ENCODE measurements around the gene SLC7A14. TPM values are rescaled to one million over a fixed set of nuclear protein-coding genes. Genes with fewer than 3 reads are reported as not detected.
A peak's percentile ranks its signal among the peaks of the same experiment; 100 is the strongest.

SLC7A14 gene
- not detected for polyA plus RNA-seq (2013, experiment 1 of 4)
- 0.02 TPM for polyA plus RNA-seq (2013, experiment 2 of 4)
- 0.05 TPM for polyA plus RNA-seq (2013, experiment 3 of 4)
- not detected for polyA plus RNA-seq (2013, experiment 4 of 4)

GRCh38 chr3:170585937-170586310 lies at the start of gene SLC7A14:
SLC7A14 (minus strand) TSS chr3:170586075; CDS start chr3:170526936, 59,139 bp downstream.
- no peaks in the 10 kb centered on the region for H3K9me3 ChIP-seq (ENCODE audit: control insufficient read depth, low read length)
- H3K4me3 ChIP-seq (ENCODE audit: insufficient read depth, low read depth, low read length) = peak within 1 kb of the TSS; percentile 43
- H3K27me3 ChIP-seq (ENCODE audit: control insufficient read depth, insufficient read depth, low read length, poor library complexity, severe bottlenecking) = peaks cover 52% of the 10 kb centered on the region
- H3K27ac ChIP-seq (ENCODE audit: insufficient read depth, low read depth, low read length, poor library complexity, severe bottlenecking) = no peak within 1 kb of the TSS
- no peaks in the 10 kb centered on the region for H3K4me1 ChIP-seq (ENCODE audit: control insufficient read depth, insufficient read depth, low read length)
- H3K36me3 ChIP-seq (ENCODE audit: control insufficient read depth, insufficient read depth, low read length) = no peaks in the 10 kb centered on the region
- WGBS, 2 experiments = 6% methylated on average over 12 of the region's 12 CpGs

- peaks cover 42% of the 10 kb centered on the region for H3K4me1 ChIP-seq (ENCODE audit: control insufficient read depth, insufficient read depth, low read length)
- WGBS, 2 experiments = 47 to 51% methylated on average over 2 of the region's 2 CpGs
- no peaks in the 10 kb centered on the region for H3K9me3 ChIP-seq (ENCODE audit: control insufficient read depth, low read length)
- no peak overlapping the region for H3K27ac ChIP-seq (ENCODE audit: insufficient read depth, low read depth, low read length, poor library complexity, severe bottlenecking)
- no peaks in the 10 kb centered on the region for H3K36me3 ChIP-seq (ENCODE audit: control insufficient read depth, insufficient read depth, low read length)
- no peaks in the 10 kb centered on the region for H3K27me3 ChIP-seq (ENCODE audit: control insufficient read depth, insufficient read depth, low read length, poor library complexity, severe bottlenecking)
- no peak overlapping the region for H3K4me3 ChIP-seq (ENCODE audit: insufficient read depth, low read depth, low read length)
Observed at GRCh38 chr3:170635385-170635735, 49.5 kb upstream of the SLC7A14 start.

- H3K4me3 ChIP-seq (ENCODE audit: insufficient read depth, low read depth, low read length) = no peak overlapping the region
- 83 to 94% methylated on average over 3 of the region's 3 CpGs for WGBS, 2 experiments
- H3K27me3 ChIP-seq (ENCODE audit: control insufficient read depth, insufficient read depth, low read length, poor library complexity, severe bottlenecking) = no peaks in the 10 kb centered on the region
- no peaks in the 10 kb centered on the region for H3K36me3 ChIP-seq (ENCODE audit: control insufficient read depth, insufficient read depth, low read length)
- H3K27ac ChIP-seq (ENCODE audit: insufficient read depth, low read depth, low read length, poor library complexity, severe bottlenecking) = no peak overlapping the region
- no peaks in the 10 kb centered on the region for H3K9me3 ChIP-seq (ENCODE audit: control insufficient read depth, low read length)
- H3K4me1 ChIP-seq (ENCODE audit: control insufficient read depth, insufficient read depth, low read length) = peaks cover 42% of the 10 kb centered on the region
Observed at GRCh38 chr3:170634663-170635384, 48.9 kb upstream of the SLC7A14 start.

GRCh38 chr3:170633573-170633972 lies 47.7 kb upstream of the SLC7A14 start:
- no peaks in the 10 kb centered on the region for H3K27me3 ChIP-seq (ENCODE audit: control insufficient read depth, insufficient read depth, low read length, poor library complexity, severe bottlenecking)
- H3K4me1 ChIP-seq (ENCODE audit: control insufficient read depth, insufficient read depth, low read length) = peaks cover 42% of the 10 kb centered on the region
- H3K36me3 ChIP-seq (ENCODE audit: control insufficient read depth, insufficient read depth, low read length) = no peaks in the 10 kb centered on the region
- no peak overlapping the region for H3K27ac ChIP-seq (ENCODE audit: insufficient read depth, low read depth, low read length, poor library complexity, severe bottlenecking)
- H3K9me3 ChIP-seq (ENCODE audit: control insufficient read depth, low read length) = no peaks in the 10 kb centered on the region
- WGBS, 2 experiments = 93 to 96% methylated on average over 4 of the region's 4 CpGs
- H3K4me3 ChIP-seq (ENCODE audit: insufficient read depth, low read depth, low read length) = no peak overlapping the region

GRCh38 chr3:170632780-170633179 lies 46.9 kb upstream of the SLC7A14 start:
- peaks cover 35% of the 10 kb centered on the region for H3K4me1 ChIP-seq (ENCODE audit: control insufficient read depth, insufficient read depth, low read length)
- no peak overlapping the region for H3K4me3 ChIP-seq (ENCODE audit: insufficient read depth, low read depth, low read length)
- no peak overlapping the region for H3K27ac ChIP-seq (ENCODE audit: insufficient read depth, low read depth, low read length, poor library complexity, severe bottlenecking)
- no peaks in the 10 kb centered on the region for H3K36me3 ChIP-seq (ENCODE audit: control insufficient read depth, insufficient read depth, low read length)
- WGBS, 2 experiments = 82 to 89% methylated on average over 3 to 4 of the region's 4 CpGs
- H3K9me3 ChIP-seq (ENCODE audit: control insufficient read depth, low read length) = no peaks in the 10 kb centered on the region
- H3K27me3 ChIP-seq (ENCODE audit: control insufficient read depth, insufficient read depth, low read length, poor library complexity, severe bottlenecking) = no peaks in the 10 kb centered on the region

- Histone ChIP-seq H3K4me1 (ENCODE audit: control insufficient read depth, insufficient read depth, low read length) (peaks cover 27% of the 10 kb centered on the region), H3K9me3 (ENCODE audit: control insufficient read depth, low read length) (no peaks in the 10 kb centered on the region), H3K27me3 (ENCODE audit: control insufficient read depth, insufficient read depth, low read length, poor library complexity, severe bottlenecking) (no peaks in the 10 kb centered on the region), H3K4me3 (ENCODE audit: insufficient read depth, low read depth, low read length) (no peak overlapping the region), H3K36me3 (ENCODE audit: control insufficient read depth, insufficient read depth, low read length) (no peaks in the 10 kb centered on the region), H3K27ac (ENCODE audit: insufficient read depth, low read depth, low read length, poor library complexity, severe bottlenecking) (no peak overlapping the region)
- WGBS, 2 experiments = 93 to 94% methylated on average over 6 to 7 of the region's 7 CpGs
Observed at GRCh38 chr3:170631755-170632488, 46.0 kb upstream of the SLC7A14 start.

GRCh38 chr3:170623524-170623923 lies 37.6 kb upstream of the SLC7A14 start:
- H3K27ac ChIP-seq (ENCODE audit: insufficient read depth, low read depth, low read length, poor library complexity, severe bottlenecking) = no peak overlapping the region
- H3K9me3 ChIP-seq (ENCODE audit: control insufficient read depth, low read length) = no peaks in the 10 kb centered on the region
- no peaks in the 10 kb centered on the region for H3K27me3 ChIP-seq (ENCODE audit: control insufficient read depth, insufficient read depth, low read length, poor library complexity, severe bottlenecking)
- H3K4me3 ChIP-seq (ENCODE audit: insufficient read depth, low read depth, low read length) = no peak overlapping the region
- 96 to 100% methylated on average over 1 of the region's 1 CpG for WGBS, 2 experiments
- no peaks in the 10 kb centered on the region for H3K4me1 ChIP-seq (ENCODE audit: control insufficient read depth, insufficient read depth, low read length)
- no peaks in the 10 kb centered on the region for H3K36me3 ChIP-seq (ENCODE audit: control insufficient read depth, insufficient read depth, low read length)

GRCh38 chr3:170622369-170623159 lies 36.7 kb upstream of the SLC7A14 start:
- Histone ChIP-seq H3K27ac (ENCODE audit: insufficient read depth, low read depth, low read length, poor library complexity, severe bottlenecking) (no peak overlapping the region), H3K27me3 (ENCODE audit: control insufficient read depth, insufficient read depth, low read length, poor library complexity, severe bottlenecking) (no peaks in the 10 kb centered on the region), H3K9me3 (ENCODE audit: control insufficient read depth, low read length) (no peaks in the 10 kb centered on the region), H3K4me3 (ENCODE audit: insufficient read depth, low read depth, low read length) (no peak overlapping the region), H3K36me3 (ENCODE audit: control insufficient read depth, insufficient read depth, low read length) (no peaks in the 10 kb centered on the region), H3K4me1 (ENCODE audit: control insufficient read depth, insufficient read depth, low read length) (no peaks in the 10 kb centered on the region)
- WGBS, 2 experiments = 87 to 89% methylated on average over 5 of the region's 5 CpGs

GRCh38 chr3:170621256-170621655 lies 35.4 kb upstream of the SLC7A14 start:
- H3K4me3 ChIP-seq (ENCODE audit: insufficient read depth, low read depth, low read length) = no peak overlapping the region
- H3K4me1 ChIP-seq (ENCODE audit: control insufficient read depth, insufficient read depth, low read length) = no peaks in the 10 kb centered on the region
- H3K9me3 ChIP-seq (ENCODE audit: control insufficient read depth, low read length) = no peaks in the 10 kb centered on the region
- H3K36me3 ChIP-seq (ENCODE audit: control insufficient read depth, insufficient read depth, low read length) = no peaks in the 10 kb centered on the region
- no peaks in the 10 kb centered on the region for H3K27me3 ChIP-seq (ENCODE audit: control insufficient read depth, insufficient read depth, low read length, poor library complexity, severe bottlenecking)
- 89 to 93% methylated on average over 5 of the region's 5 CpGs for whole genome bisulfite sequencing, 2 experiments
- H3K27ac ChIP-seq (ENCODE audit: insufficient read depth, low read depth, low read length, poor library complexity, severe bottlenecking) = no peak overlapping the region
